Skin of body (tissue), 2 donors: ENCODE data around the gene ABHD16B. TPM values are rescaled to one million over a fixed set of nuclear protein-coding genes. Genes with fewer than 3 reads are reported as not detected.
"Not testable (repeated sequence)": the region's sequence is repeated elsewhere in the genome, so short reads cannot be mapped to it uniquely, and the experiment has no call there.

Experiments
- DNase-seq: peaks from one replicate; lab custom pipeline; 2025; lab: John Stamatoyannopoulos, UW
- total RNA-seq: library from RNA; depleted of rRNA; stranded (reverse); fragments of >200 nt; gene quantifications from one replicate; pipeline ENCODE4 v1.2.3, GENCODE V29; 2014

ABHD16B gene
- total RNA-seq, 1 donor from 2014 or later, result not detected

GRCh38 chr20:63877755-63878470, 16.6 kb downstream of the ABHD16B start:
- DNase-seq, result no peak

GRCh38 chr20:63878899-63879663, 17.8 kb downstream of the ABHD16B start:
- no peak for DNase-seq

- DNase-seq, result not testable (repeated sequence)
Measured at GRCh38 chr20:63880901-63881300, 19.6 kb downstream of the ABHD16B start.

- no peak for DNase-seq
Measured at GRCh38 chr20:63881451-63882226, 20.3 kb downstream of the ABHD16B start.

GRCh38 chr20:63882257-63883200, 21.2 kb downstream of the ABHD16B start:
- DNase-seq, result no peak

GRCh38 chr20:63883201-63883593, 21.9 kb downstream of the ABHD16B start:
- no peak for DNase-seq

GRCh38 chr20:63884506-63885263, 23.4 kb downstream of the ABHD16B start:
- no peak for DNase-seq

- no peak for DNase-seq
Measured at GRCh38 chr20:63885264-63886053, 24.2 kb downstream of the ABHD16B start.

- no peak for DNase-seq
Measured at GRCh38 chr20:63886054-63886419, 24.7 kb downstream of the ABHD16B start.

GRCh38 chr20:63886921-63887320, 25.6 kb downstream of the ABHD16B start:
- DNase-seq, result no peak

- DNase-seq, result no peak
Measured at GRCh38 chr20:63889241-63890200, 28.2 kb downstream of the ABHD16B start.

GRCh38 chr20:63890201-63890576, 28.9 kb downstream of the ABHD16B start:
- DNase-seq, result no peak

- no peak for DNase-seq
Measured at GRCh38 chr20:63890616-63891015, 29.3 kb downstream of the ABHD16B start.

- DNase-seq, result no peak
Measured at GRCh38 chr20:63891061-63892002, 30.0 kb downstream of the ABHD16B start.

- DNase-seq, result no peak
Measured at GRCh38 chr20:63892402-63892801, 31.1 kb downstream of the ABHD16B start.

GRCh38 chr20:63893999-63894357, 32.7 kb downstream of the ABHD16B start:
- no peak for DNase-seq
